ENCODE results near the gene SMARCA4.

DNA sequence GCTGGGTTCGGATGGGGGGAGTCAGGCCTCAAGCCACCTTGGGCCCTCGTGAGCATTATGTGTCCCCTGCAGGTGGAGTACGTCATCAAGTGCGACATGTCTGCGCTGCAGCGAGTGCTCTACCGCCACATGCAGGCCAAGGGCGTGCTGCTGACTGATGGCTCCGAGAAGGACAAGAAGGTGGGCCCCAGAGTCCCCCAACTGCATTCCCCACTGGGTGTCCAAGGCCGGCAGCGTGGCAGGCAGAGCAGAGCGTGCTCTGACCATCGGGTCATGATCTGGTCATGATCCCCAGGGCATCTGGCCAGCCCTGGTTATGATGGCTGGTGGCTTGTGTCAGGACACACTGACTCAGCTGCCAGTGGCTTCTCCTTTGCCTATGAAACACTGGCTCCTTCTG lies 63.4 kb downstream of the SMARCA4 start:
- TF ChIP-seq BHLHE40 (IDR thresholded peaks at IDR 0.05; ENCODE audit: borderline replicate concordance) (no peak), FOXA1 (IDR thresholded peaks at IDR 0.05) (no peak), FOXM1 (IDR thresholded peaks at IDR 0.05; ENCODE audit: borderline replicate concordance) (no peak), SUZ12 (IDR thresholded peaks at IDR 0.05) (no peak), FOXK2 (IDR thresholded peaks at IDR 0.05) (no peak), ELF4 (IDR thresholded peaks at IDR 0.05) (no peak), ZNF384 (IDR thresholded peaks at IDR 0.05) (no peak), TARDBP (IDR thresholded peaks at IDR 0.05) (no peak), LEF1 (IDR thresholded peaks at IDR 0.05; ENCODE audit: borderline replicate concordance) (no peak), HDGF (IDR thresholded peaks at IDR 0.05; ENCODE audit: borderline replicate concordance) (no peak), SP1 (IDR thresholded peaks at IDR 0.05) (no peak)
- TF ChIP-seq, protein P1, sequence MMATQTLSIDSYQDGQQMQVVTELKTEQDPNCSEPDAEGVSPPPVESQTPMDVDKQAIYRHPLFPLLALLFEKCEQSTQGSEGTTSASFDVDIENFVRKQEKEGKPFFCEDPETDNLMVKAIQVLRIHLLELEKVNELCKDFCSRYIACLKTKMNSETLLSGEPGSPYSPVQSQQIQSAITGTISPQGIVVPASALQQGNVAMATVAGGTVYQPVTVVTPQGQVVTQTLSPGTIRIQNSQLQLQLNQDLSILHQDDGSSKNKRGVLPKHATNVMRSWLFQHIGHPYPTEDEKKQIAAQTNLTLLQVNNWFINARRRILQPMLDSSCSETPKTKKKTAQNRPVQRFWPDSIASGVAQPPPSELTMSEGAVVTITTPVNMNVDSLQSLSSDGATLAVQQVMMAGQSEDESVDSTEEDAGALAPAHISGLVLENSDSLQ (IDR thresholded peaks at IDR 0.05): no peak
